NCI-H2196 (cell line): ENCODE measurements around the gene ZFAND3.

Experiments used
- DNase-seq: peaks from one replicate; lab custom pipeline; 2025; ENCODE audit not compliant: unreplicated experiment; lab: John Stamatoyannopoulos, UW

Gene ZFAND3

DNA sequence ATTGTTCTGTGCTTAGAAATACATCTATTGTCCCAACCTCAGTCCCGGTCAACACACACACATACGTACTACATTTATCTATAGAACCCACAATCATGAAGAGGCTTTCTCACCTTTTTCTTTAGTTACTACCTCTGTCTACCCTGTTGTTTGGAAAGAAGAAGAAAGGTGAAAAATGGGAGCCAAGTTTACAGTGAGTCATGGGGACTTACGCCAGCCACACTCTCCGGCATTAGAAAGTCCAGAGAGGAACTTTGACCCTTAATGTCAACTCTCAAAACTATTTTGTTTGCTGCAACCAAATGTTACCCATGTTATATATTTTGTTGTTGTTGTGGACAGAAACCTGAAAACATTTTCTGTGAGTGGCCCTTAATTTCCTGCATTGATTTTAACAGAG lies 259.1 kb downstream of the ZFAND3 start:
- DNase-seq, result no peak

DNA sequence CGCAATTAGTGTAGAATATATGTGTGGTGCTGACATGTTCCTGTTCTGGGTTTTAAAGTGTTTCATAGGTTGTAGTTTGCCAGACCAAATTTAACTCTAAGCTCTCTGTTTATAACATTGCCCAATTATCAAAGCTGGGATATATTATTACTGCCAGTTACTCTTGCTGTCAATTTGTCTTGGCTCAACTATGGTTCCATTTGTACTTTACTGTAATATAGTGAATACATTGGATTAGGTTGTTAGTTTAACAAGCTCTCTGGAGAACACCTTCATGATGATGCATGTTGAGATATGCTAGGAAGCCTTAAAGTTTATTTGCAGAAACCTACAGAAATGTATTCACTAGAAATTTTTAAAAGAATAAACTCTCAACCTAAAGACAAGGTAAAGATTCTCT lies 259.6 kb downstream of the ZFAND3 start:
- no peak for DNase-seq

DNA sequence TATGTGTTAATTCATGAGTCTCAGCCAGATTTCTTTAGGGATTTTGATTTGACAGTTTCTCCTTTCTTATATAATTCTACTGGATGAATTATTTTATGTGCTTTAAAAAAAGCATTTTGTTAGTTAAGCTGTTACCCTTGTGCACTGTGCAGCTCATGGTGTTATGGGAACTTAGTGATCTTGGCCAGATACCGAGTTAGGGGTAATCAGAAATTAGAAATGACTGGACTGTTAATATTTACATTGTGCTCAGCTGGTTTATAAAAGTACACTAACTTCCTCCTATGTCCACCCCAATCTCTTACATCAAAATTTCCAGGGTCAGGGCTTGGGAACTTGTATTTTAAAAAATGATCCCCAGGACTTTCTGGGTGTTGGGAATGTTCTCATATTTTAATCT lies 260.0 kb downstream of the ZFAND3 start:
- DNase-seq, result no peak

DNA sequence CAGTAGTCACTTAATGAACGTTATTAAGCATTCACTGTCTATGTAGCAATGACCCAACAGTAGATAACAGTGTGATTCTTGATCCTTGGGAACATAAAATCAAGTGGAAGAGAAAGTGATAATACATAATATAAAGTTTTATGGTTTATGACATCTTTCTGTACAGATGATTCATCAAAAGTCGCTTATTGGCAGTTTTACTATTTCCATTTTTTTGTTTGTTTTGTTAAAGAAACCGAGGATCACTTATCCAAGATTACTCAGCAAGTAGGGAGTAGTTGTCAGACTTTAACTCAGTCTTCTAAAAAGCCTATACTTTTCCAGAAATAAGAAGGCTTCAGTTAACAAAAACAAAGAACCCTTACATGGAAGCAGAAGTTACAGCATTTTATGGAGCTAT lies 260.8 kb downstream of the ZFAND3 start:
- no peak for DNase-seq

DNA sequence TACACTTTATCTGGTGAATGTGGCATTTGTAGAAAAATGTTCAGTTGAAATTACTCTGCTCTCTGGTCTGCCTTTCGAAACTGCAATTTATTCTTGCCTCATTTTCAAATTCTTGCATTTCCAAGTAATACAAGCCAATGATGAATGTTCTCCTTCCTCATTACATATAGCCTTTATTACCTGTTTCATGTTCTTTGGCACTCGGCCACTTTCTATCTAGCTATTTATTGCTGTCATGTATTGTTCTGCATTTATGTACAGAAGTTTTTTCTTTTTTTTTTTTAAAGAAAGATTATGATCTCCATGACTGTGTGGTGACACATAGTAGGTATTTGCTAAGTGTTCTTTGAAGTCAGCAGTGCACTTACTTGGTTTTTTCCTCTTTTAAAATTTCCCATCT lies 261.4 kb downstream of the ZFAND3 start:
- no peak for DNase-seq

DNA sequence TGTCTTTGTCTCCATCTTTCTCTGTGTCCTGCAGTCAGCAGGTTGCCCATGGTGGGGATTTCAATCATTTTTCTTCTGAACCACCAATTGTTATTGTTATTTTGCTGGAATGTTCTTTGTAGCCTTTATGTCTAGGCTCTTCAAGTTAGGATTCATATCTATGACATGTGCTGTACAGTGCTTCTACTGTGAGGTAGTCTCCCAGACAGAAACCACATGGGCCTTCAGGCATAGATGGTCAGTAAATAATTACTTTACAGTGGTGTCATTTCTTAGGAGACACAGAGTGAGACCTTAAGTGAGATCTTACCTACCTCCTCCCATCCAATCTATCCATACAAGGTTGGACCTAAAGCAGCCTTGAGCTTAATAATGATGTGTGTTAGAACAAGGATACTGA lies 265.5 kb downstream of the ZFAND3 start:
- DNase-seq, result no peak

DNA sequence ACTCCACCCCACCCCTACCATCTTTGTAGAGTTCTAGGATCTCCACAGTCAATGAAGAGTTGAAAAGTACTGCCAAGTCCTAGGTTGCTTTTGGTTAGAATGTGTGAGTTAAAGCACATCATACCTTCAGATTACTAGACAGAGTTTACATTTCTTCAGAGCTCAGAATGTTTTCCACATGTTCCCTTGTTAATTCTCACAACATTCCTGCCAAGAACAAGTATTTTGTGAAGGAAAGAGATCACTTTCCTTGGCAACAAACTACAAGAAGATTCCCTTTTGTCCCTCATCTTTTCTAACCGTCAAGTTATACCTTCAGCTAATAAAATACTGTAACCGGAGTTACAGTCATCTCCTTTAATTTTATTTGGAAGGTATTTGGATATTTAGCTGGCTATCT lies 266.8 kb downstream of the ZFAND3 start:
- DNase-seq, result no peak

DNA sequence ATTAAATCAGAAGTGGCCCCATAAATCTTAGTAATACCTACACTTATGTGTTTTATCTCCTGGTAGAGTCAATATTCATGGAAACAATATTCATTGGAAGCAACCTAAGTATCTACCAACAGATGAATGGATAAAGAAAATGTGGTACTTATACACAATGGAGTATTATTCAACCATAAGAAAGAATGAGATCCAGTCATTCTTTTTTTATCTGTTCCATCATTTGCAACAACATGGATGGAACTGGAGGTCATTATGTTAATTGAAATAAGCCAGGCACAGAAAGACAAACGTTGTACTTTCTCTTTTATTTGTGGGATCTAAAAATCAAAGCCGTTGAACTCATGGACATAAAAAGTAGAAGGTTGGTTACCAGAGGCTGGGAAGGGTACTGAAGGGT lies 268.5 kb downstream of the ZFAND3 start:
- no peak for DNase-seq

DNA sequence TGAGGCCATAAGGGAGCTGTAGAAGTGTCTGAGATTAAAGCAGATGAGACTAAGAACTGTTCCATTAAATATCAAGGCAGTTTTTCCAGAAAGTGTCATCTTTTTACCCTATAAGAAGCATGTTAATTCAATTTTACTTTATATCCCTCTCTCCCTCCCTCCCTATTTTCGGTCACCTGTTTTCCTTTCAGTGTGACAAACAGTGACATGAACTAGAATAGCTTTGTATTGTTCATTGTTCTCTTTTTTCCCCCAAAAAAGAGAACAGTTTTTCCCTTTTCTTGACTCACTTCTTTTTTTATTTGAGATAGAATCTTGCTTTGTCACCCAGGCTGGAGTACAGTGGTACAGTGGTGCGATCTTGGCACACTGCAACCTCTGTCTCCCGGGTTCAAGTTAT lies 269.3 kb downstream of the ZFAND3 start:
- DNase-seq, result no peak

DNA sequence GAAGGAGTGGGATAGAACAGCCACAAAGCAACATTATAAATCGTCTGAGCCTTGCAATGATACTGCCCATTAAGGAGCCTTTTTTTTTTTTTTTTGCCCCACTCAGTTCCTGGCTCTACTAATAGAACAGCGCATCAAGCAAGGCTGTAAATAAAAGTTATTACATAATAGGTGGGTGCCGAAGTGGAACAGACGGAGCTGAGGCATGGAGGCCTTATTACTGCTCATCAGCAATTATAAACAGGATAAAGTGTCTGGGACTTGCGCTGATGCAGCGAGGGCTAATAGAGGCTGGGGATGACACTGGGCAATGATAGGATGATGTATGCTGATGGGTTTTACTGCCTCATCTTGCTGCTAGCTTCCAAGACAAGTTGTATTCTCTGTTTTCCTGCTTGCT lies 272.1 kb downstream of the ZFAND3 start:
- DNase-seq, result no peak

DNA sequence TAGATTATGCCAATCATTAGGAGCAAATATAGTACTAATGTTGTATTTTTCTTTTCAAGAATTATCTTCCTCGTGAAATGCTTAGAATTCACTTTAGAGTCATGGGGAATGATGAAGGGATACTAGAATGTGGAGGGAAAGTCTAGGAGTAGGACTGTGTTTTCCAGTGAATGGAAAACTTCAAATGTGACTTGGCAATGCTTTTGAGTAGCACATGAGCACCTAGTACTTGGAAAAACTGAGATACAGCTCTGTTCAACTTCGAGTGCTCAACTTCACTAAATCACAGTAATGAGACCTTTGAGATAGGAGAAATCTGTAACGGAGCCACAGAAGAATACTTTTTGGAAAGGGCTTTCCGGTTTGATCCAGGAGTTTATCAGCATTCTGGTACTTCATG lies 272.9 kb downstream of the ZFAND3 start:
- DNase-seq, result no peak

DNA sequence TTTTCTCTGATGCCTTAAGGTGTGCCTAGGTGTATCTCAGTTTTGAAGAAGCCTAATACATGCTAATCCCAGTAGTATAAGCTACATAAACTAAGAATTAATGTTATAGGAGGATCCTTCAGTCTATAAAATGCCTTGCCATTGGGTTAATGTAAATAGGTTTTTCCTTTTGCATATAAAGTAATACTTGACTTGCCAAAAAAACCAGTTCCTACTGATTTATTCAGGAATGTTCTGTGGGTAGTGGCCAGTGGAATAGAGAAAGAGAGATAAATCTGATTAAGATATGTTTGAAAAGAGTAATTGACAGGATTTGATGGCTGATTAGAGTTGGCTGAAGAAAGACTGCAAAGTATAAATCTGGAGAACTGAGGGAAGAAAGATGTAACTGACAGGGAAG lies 273.4 kb downstream of the ZFAND3 start:
- DNase-seq, result no peak

DNA sequence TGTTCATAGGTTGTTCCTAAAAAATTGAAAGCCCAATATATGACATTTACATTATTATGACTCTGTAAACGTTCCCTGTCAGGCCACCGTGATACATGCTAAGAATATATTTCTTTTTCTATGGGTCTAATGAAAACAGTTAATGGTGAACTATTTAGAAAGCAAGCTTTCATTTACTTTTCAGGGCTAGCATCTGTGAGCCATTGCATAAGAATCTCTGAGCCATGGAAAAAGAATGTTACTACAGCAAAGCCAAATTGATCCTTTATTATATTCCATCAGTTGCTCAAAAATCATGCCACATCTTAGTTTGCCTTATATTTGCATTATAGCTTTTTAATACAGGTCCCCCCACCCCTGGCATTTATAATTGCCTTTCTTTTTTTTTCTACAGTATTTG lies 275.5 kb downstream of the ZFAND3 start:
- no peak for DNase-seq

DNA sequence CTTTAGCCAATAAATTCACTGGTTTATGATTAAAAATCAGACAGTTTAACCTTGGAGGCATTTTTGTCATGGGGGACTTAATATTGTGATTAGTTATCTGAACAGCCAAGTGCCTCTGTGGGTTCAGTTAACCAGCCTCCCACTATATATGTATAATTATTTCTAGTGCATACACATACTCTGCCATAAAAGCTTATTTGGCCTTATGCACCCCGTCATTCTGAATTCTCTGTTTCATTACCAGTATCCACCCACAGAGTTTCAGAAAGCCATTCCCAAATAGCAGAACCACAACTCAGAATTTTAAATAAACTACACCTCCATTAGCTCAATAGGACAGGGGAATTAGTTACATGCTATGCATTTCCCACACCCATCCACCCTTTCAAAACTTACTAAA lies 279.7 kb downstream of the ZFAND3 start:
- no peak for DNase-seq

DNA sequence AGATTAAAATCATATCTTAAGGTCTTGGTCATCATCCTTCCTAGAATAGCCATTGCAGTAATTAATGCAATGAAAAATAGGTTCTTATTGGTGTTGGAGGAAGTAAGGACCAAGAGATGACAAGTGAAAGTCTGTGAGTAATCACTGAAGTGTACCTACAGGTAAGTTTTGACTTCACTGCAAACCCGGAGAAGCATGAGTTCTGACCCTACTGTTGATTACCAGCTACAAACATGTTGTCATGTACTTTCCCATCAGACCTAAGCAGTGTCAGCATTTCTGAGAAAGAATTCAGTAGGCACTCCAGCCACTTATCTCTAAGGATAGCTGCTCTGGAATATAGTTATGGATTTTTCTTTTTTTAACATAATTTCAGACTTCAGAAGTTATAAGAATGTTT lies 280.9 kb downstream of the ZFAND3 start:
- DNase-seq, result no peak

DNA sequence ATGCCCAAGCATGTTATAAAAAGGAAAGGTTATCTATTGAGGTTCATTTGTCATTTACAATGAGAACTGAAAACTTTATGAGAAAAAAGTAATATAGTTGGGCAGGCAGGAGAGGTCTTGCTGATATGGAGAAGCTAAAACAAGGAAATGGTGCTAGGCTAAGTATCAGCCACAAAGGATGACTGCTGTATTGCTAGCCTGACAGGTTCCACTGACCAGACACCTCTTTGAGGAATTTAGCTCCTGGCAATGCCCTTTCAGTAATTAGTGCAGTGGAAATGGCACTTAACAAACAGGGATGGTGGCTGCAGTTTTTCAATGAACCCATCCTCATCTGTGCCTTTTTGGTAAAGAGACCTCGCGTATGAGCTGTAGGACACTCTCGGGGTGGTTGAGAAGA lies 284.4 kb downstream of the ZFAND3 start:
- no peak for DNase-seq

DNA sequence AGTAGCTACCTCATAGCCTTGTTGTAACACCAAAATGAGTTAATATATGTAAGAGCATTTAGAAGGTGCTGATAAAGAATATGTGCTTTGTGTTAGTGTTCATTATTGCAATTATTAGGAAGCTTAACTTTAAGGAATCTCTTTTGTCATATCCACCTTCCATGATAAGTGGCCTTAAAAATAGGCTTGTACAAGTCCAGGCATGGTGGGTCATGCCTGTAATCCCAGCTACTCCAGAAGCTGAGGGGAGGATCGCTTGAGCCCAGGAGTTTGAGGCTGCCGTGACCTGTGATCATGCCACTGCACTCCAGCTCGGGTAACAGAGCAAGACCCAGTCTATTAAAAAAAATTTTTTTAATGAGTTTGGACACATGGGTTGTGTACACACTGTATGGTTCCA lies 285.5 kb downstream of the ZFAND3 start:
- DNase-seq, result no peak

DNA sequence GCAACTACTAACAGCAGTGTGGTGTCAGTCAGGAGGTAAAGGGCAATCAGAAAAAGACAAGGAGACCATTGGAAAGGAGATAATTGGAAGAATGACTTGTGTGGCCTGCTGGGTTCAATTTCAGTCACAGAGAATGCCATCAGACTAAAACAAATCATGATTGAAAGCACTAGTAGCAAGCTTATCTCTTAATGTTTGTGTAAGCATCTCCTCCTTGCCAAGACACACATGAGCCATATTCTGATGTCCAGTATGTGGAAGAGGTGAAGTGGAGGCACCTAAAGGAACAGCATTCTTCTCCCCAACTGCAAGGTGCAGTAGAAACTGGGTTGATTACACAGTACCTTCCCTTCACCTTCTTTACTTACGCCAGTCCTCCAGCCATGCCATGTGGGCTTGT lies 287.5 kb downstream of the ZFAND3 start:
- DNase-seq, result no peak

DNA sequence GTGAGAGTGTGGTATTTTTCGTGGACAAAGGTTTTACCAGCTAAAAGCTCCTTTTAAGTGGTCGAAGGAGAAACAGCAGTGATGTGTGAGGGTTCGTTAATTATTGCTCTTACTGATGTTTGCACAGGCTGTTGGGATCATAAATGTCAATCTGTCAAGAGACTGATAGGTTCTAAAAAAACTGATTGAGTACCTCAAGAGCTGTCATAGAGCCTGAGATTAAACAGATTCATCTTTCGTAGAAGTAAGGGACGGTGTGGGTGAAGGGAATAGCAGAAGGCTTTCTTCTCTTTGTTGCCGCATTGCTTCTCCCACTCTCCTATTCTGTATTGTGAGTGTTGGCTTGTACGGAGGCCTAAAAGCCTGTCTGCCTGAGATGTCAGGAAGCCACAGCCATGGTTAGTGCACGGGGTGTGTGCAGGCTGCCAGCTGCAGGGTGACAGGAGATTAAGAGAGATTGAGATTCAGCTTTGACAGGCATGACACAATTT lies 291.0 kb downstream of the ZFAND3 start:
- DNase-seq, result no peak

DNA sequence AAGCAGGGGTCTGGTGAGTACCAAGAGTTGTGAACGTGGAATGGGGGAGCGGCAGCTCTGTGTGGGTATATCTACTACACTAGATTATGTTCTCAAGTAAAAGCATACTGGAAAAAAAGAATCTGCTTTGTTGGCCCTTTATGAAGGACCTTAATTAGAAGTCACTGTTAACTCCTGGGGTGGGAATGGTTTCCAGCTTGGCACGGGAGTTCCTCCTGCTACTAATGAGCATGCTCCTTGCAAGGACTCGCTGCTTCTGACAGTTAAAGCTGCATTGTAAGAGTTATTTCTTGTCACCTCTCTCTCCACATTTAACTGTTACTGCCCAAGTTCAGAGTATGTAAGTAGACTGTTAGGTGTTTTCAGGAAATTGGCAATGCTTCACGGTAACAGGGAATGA lies 292.7 kb downstream of the ZFAND3 start:
- no peak for DNase-seq

DNA sequence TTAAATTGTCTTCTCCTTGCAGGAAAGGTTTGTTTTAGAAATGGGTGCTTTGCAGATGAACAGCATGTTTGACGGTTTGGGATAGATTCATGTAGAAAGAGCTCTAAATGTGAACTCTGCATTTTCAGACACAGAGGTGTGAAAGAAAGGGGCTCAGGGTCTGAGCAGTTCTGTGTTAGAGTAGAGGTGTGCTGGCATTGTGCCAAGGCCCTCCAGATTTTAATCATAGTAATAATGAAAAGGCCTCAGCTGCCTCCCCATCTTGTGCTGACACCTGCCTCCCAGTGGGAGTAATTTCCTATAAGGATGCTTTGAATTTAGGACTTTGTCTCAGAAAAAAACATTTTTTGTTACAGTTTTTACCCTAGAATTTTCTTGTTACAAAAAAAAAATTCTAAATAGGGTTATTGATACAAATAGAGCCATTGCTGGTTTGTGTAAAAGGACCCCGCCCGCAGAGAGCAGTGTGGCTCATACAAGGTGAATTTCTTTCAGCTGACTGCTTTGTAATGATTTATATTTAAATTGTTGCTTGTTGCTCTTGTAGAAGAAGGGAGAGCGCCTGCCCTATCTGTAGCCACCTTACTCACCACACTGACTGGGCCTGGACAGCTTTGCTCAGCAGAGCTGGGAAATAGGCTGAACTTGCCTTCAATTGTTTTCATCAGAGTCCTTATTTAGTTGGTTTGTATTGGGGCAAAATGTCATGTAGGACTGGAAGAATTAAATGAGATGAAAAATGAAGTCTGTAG lies 294.5 kb downstream of the ZFAND3 start:
- no peak for DNase-seq

DNA sequence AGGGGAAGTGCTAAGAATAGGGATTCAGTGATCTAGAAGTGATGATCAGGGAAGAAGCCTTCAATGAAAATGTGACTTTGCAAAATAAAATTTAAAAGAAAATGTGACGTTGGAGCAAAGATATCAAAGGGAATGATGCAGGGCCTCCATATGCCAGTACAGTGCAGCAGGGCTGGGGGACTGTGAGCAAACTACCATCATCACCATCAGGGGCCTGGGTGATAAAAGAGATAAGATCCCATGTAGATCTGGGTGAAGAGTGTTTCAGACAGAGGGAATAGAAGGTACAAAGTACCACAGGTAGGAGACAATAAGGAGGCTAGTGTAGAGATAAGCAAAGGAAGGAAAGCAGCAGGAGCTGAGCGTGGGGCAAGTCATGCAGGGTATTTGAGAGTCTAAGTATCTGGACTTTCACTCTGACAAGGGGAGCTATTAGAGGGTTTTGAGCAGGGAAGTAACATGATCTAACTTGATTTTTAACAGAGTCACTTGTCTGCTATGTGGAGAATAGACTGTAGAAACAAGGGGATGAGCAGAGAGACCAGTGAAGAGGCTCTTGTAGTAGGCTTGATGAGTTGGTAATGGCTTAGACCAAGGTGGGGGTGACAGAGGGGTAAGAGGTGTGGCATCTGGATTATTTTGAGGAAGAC lies 295.6 kb downstream of the ZFAND3 start:
- no peak for DNase-seq

DNA sequence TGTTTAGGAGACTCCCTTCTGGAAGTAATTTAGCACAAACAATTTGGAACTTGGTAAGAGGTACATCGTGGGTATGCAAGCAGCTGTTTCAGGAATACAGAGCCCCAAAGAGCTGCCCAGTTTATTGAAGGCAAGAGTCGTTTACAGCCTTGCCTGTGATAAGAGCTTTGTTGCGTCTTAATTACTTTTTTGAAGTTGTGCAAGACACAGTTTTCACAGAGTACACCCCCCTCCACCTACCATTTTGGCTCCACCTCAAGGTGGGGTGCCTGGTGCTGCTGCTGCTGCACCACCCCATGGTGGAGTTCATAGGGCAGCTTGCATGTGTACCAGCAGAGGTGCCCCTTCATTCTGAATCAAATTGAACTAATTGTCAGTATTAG lies 296.1 kb downstream of the ZFAND3 start:
- no peak for DNase-seq
